Hematopoietic multipotent progenitor cell (in vitro differentiated cells): ENCODE measurements around the gene SKIL. TPM values are rescaled to one million over a fixed set of nuclear protein-coding genes. Genes with fewer than 3 reads are reported as not detected.

Source experiments
- DNase-seq, 3 donors: peaks; one replicate each; pipeline ENCODE4 v3.0.0-alpha.2; 2011 to 2015; ENCODE audit warnings: low read depth in 2 of 3, low spot score in 2 of 3
- total RNA-seq: library from RNA; depleted of rRNA; stranded (reverse); fragments of >200 nt; gene quantifications from one replicate; pipeline ENCODE4 v1.2.3, GENCODE V29; 2012

The SKIL gene
- total RNA-seq, 1 donor, result 11.8 TPM

- no peak for DNase-seq
These were observed 79.2 kb downstream of the SKIL start for GRCh38 chr3:170436697-170437096.

GRCh38 chr3:170437176-170437575 is 79.7 kb downstream of the SKIL start:
- DNase-seq, result no peak

- no peak for DNase-seq
These were observed 80.3 kb downstream of the SKIL start for GRCh38 chr3:170437696-170438407.

- no peak for DNase-seq
These were observed 81.3 kb downstream of the SKIL start for GRCh38 chr3:170438836-170439235.

GRCh38 chr3:170440344-170440743 is 82.8 kb downstream of the SKIL start:
- DNase-seq, result no peak

GRCh38 chr3:170441412-170441811 is 83.9 kb downstream of the SKIL start:
- no peak for DNase-seq

- no peak for DNase-seq
These were observed 85.4 kb downstream of the SKIL start for GRCh38 chr3:170442947-170443346.

- no peak for DNase-seq
These were observed 85.9 kb downstream of the SKIL start for GRCh38 chr3:170443457-170443856.

Other genes with a start within 250 kb of the SKIL start
- 54.1 TPM for gene PHC3, start 176.0 kb upstream of the SKIL start, total RNA-seq
- gene PRKCI, start 135.3 kb upstream of the SKIL start, total RNA-seq, result 19.4 TPM
- not detected for gene CLDN11, start 61.2 kb downstream of the SKIL start, total RNA-seq
- gene SLC7A14, start 228.4 kb downstream of the SKIL start, total RNA-seq, result not detected